Measurements from ENCODE around the gene EDC4.

Gene EDC4

DNA sequence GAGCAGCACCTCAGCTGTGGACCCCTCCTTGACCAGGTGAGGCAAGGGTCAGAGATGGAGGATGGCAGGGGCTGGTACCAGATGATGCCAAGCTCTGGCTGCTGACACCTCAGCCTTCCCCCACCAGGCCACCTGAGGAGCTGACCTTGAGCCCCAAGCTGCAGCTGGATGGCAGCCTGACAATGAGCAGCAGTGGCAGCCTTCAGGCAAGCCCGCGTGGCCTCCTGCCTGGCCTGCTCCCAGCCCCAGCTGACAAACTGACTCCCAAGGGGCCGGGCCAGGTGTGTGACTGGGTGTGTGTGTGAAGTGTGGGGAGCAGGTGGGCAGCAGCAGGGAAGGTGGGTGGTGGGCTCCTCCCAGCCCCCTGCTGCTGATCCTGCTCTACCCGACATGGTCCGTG, 7.1 kb downstream of the EDC4 start:
- no peak for DNase-seq (ENCODE audit: low read depth)

GRCh38 chr16:67880584-67880983, 7.7 kb downstream of the EDC4 start:
- no peak for DNase-seq (ENCODE audit: low read depth)

DNA sequence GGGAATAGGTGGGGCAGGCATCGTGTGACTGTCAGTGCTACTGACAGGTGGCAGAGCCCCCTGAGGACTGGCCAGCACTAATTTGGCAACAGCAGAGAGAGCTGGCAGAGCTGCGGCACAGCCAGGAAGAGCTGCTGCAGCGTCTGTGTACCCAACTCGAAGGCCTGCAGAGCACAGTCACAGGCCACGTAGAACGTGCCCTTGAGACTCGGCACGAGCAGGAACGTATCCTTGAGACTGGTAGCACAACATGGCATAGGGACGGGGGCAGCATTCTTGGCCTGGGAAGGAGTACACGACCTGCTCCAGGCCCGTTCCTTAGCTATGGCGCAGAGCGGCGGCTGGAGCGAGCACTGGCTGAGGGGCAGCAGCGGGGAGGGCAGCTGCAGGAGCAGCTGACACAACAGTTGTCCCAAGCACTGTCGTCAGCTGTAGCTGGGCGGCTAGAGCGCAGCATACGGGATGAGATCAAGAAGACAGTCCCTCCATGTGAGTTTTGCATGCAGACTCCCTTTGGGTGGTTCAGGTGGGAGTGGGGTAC, 8.8 kb downstream of the EDC4 start:
- no peak for DNase-seq (ENCODE audit: low read depth)

DNA sequence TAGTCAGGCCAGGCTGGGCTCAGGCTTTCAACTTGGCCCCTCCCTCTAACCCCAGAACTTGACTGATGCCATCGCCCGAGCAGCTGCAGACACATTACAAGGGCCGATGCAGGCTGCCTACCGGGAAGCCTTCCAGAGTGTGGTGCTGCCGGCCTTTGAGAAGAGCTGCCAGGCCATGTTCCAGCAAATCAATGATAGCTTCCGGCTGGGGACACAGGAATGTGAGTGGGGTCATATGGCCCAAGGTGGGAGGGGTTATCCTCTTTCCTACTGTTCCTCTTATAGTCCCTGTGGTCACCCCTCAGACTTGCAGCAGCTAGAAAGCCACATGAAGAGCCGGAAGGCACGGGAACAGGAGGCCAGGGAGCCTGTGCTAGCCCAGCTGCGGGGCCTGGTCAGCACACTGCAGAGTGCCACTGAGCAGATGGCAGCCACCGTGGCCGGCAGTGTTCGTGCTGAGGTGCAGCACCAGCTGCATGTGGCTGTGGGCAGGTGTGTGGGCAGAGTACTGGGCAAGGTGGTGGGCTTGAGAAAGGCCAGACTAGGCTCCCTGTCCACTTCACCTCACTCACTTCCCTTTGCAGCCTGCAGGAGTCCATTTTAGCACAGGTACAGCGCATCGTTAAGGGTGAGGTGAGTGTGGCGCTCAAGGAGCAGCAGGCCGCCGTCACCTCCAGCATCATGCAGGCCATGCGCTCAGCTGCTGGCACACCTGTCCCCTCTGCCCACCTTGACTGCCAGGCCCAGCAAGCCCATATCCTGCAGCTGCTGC, 9.7 kb downstream of the EDC4 start:
- DNase-seq (ENCODE audit: low read depth) = no peak

GRCh38 chr16:67883146-67883871, 10.5 kb downstream of the EDC4 start:
- no peak for DNase-seq (ENCODE audit: low read depth)

- DNase-seq (ENCODE audit: low read depth) = no peak
These were observed 11.0 kb downstream of the EDC4 start for GRCh38 chr16:67883872-67884261.

- DNase-seq (ENCODE audit: low read depth) = no peak
These were observed 11.8 kb downstream of the EDC4 start, which contains the start of gene NRN1L for GRCh38 chr16:67884684-67885083. TSS of gene NRN1L (plus strand) at chr16:67884885. CDS start at chr16:67884904, 19 bp downstream.

DNA sequence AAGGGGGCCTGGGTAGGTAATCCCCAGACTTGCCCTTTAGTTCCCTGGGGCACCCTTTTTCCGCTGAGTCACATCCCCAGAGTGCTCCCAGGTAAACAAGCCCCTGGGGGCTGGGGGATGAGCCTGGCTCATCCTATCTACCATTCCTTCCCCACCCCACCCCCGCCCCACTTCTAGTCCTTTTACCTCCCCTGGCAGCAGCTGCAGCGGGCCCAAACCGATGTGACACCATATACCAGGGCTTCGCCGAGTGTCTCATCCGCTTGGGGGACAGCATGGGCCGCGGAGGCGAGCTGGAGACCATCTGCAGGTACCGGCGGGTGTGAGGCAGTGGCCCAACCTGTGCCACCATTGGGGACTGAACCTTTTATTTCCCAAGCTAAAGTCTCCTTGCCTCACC, 12.7 kb downstream of the EDC4 start:
- no peak for DNase-seq (ENCODE audit: low read depth)

- DNase-seq (ENCODE audit: low read depth) = no peak
These were observed 13.1 kb downstream of the EDC4 start for GRCh38 chr16:67885976-67886375.

DNA sequence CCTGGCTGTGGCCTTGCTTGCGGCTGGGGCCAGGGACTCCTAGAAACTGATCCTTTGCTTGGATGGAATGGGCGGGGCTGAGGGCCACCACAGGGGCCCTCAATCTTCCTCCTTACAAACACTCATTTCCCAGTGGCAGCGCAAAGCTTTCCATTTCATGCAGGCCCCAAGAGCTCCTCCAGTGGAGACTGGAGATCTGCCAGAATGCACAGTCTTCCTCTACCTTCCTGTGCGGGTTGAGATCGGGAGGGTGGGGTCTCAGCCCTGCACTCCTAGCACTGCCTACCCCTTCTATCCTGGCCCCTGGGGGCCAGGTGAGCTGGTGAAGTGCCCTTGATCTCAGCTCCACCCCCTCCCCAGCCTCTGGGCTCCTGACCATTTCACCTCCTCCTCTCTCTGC, 13.5 kb downstream of the EDC4 start:
- no peak for DNase-seq (ENCODE audit: low read depth)

- no peak for DNase-seq (ENCODE audit: low read depth)
These were observed 15.5 kb downstream of the EDC4 start for GRCh38 chr16:67888331-67888730.

DNA sequence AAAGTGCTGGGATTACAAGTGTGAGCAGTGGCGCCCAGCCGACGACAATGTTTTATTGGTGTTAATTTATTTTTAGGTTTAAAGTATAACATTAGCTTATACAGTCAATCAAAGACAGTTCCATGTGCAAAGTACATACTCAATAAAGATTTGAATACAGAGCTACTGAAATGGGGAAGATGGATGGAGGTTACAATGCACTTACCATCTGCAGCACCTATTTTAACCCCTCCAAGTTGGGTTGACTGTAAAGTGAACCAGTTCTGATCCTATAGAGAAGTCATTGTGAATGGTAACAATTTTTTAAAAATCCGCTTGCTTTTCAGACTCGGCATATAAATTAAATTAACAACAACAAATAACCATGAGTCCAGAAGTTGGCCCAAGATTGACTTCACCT, 19.5 kb downstream of the EDC4 start:
- no peak for DNase-seq (ENCODE audit: low read depth)

- peak; percentile 81 for DNase-seq (ENCODE audit: low read depth)
These were observed 20.3 kb downstream of the EDC4 start, which contains the start of gene PSKH1 for GRCh38 chr16:67892899-67893742. TSS of gene PSKH1 (plus strand) at chr16:67893254. CDS start at chr16:67908750, 15,496 bp downstream.

DNA sequence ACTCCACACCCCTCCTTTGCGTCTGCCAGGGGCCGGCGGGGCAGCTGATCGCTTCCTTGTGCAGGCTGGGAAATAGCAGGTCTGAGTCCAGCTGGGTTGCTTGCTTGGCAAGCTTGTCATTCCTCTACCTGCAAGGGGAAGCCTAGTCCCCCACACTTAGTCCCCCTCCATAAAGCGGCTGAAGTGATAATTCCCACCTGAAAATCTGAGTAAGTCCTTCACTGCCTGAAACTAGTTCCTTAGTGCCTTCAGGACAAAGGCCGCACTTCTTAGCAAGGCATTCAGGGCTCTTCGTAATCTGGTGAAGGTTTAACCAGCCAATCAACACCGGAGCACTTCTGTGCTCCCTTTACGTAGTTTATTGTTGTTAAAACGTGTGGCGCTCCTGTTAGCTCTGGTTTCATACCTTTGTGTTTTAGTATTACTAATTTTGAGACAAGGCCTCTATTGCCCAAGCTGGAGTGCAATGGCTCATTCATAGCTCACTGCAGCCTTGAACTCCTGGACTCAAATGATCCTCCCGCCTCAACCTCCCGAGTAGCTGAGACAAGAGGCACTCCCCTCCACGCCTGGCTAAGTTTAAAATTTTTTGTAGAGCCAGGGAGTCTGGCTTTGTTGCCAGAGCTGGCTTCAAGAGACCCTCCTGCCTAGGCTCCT, 21.0 kb downstream of the EDC4 start:
- no peak for DNase-seq (ENCODE audit: low read depth)

DNA sequence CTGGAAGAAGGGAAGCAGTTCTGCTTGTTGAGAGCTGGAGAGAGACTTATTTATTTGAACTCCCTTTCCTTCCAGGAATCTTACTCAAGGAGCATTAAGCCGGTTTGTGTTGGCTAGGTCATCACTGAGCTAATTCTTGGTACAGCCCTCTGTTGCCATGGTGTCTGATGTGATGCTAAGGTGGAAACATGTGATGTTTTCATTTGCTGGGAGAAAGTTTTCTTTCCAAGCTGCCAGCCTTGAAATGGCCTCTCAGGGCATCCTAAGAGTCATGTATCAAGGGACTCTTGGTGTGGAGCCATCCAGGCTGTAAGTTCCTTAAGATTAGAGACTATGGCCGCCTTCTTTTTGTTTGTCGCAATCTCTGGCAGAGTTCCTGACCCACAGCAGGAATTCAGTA, 24.4 kb downstream of the EDC4 start:
- no peak for DNase-seq (ENCODE audit: low read depth)

GRCh38 chr16:67901734-67902133, 28.9 kb downstream of the EDC4 start:
- DNase-seq (ENCODE audit: low read depth) = no peak

DNA sequence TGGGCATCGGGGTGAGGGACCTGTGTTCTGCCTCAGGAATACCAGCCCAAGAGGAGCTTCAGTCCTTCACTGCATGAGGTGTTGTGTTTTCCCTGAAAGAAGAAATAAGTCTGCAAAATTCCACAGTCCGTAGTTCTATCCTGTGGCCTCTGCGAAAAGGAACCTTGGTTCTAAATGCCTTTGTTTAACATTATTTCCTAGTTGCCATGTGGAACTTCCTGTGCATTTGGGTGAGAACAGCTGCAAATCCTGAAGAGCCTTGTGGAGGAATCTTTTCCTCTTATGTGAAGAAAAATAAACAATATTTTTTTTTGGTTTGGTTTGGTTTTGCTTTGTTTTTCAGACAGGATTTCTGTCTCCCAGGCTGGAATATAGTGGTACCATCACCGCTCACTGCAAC, 30.0 kb downstream of the EDC4 start:
- no peak for DNase-seq (ENCODE audit: low read depth)

GRCh38 chr16:67907397-67908180, 34.7 kb downstream of the EDC4 start:
- no peak for DNase-seq (ENCODE audit: low read depth)

- DNase-seq (ENCODE audit: low read depth) = no peak
These were observed 36.3 kb downstream of the EDC4 start for GRCh38 chr16:67909056-67909742.

DNA sequence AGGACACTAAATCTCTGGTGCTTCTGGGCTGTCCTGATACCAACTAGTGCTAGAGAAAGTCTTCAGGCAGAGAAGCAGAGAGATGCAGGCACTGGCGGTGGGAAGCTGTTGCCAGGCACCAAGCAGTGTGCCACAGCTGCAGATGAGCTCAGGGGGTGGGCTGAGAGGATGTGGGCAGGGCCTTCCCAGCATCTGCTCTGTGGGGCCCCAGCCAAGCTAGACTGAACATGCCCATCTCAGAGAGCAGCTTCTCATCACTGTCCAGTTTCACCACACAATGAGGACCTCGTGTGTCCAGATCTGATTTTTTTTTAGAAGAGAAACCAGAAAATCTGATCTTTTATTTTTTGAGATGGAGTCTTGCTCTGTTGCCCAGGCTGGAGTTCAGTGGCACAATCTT, 37.3 kb downstream of the EDC4 start:
- no peak for DNase-seq (ENCODE audit: low read depth)
